HCT116 (cell line): ENCODE measurements around the gene DOCK1. TPM values are rescaled to one million over a fixed set of nuclear protein-coding genes. Genes with fewer than 3 reads are reported as not detected.

Source experiments
- ATAC-seq: fragments of 200-7000 bp; cut with Tn5 transposase; 2 replicates; pipeline ENCODE4 v1.9.1; 2020; ENCODE audit warnings: mild to moderate bottlenecking, moderate library complexity
- BruUV-seq: library from RNA; stranded (reverse); fragments of 400-500 nt; replicated peaks from 2 replicates; lab custom pipeline; 2021; lab: Mats Ljungman, UMichigan
- CTCF ChIA-PET: fragments of 300-600 bp; sonication (Branson Sonifier 250); formaldehyde crosslinking; loops from one replicate; lab custom pipeline; 2021; ENCODE audit warnings: antibody characterized with exemption; lab: Charles Lee
- POLR2A ChIA-PET: fragments of 300-600, 350-600 bp; sonication (Branson Sonifier 250); formaldehyde crosslinking; loops from one replicate; lab custom pipeline; 2021; ENCODE audit warnings: antibody characterized with exemption; lab: Charles Lee
- RAD21 ChIA-PET, 2 experiments: fragments of 300-600 bp; sonication (Branson Sonifier 250); formaldehyde crosslinking; loops; one replicate each; lab custom pipeline; 2023; ENCODE audit warnings: low total read pairs in 2 of 2; ENCODE audit not compliant: uncharacterized antibody in 2 of 2, unreplicated experiment in 2 of 2, low non-redundant PET in 1 of 2; lab: Charles Lee
- DNase-seq: peaks from one replicate; pipeline ENCODE4 v3.0.0-alpha.2; 2010; ENCODE audit warnings: low read depth, low spot score
- H2AFZ ChIP-seq: fragments of 200-600 bp; shearing (Covaris generic), sonication (generic); 2 replicates; pipeline ENCODE4 v1.6.1; 2017; ENCODE audit warnings: low read depth, mixed run types, mixed read lengths, antibody characterized with exemption, low read length; ENCODE audit not compliant: poor library complexity, severe bottlenecking
- H3K27ac ChIP-seq: 2 replicates; pipeline ENCODE4 v1.5.1; 2012; ENCODE audit warnings: low read depth, low read length
- H3K27me3 ChIP-seq: fragments of 200-600 bp; sonication (generic); 2 replicates; pipeline ENCODE4 v1.6.1; 2016; ENCODE audit warnings: mixed run types, low read length, mixed read lengths; ENCODE audit not compliant: insufficient read depth
- H3K36me3 ChIP-seq, 2 experiments: fragments of 200-500 bp in 1 of 2; fragments of 200-600 bp in 1 of 2; sonication (Bioruptor generic) in 1 of 2; sonication (generic) in 1 of 2; 2 replicates each; pipeline versions ENCODE4 v1.5.1 to v1.6.1; 2014 to 2016; ENCODE audit warnings: low read length in 2 of 2, inconsistent platforms in 1 of 2, mixed read lengths in 1 of 2, mixed run types in 1 of 2; ENCODE audit not compliant: insufficient read depth in 2 of 2, control insufficient read depth in 1 of 2
- H3K4me1 ChIP-seq, 2 experiments: fragments of 200-600 bp in 1 of 2; sonication (generic) in 1 of 2; 2 replicates each; pipeline versions ENCODE4 v1.5.1 to v1.6.1; 2012 to 2017; ENCODE audit warnings: low read length in 2 of 2, inconsistent platforms in 1 of 2, mild to moderate bottlenecking in 1 of 2, mixed read lengths in 1 of 2, mixed run types in 1 of 2, moderate library complexity in 1 of 2; ENCODE audit not compliant: insufficient read depth in 2 of 2, control insufficient read depth in 1 of 2
- H3K4me2 ChIP-seq: fragments of 200-600 bp; sonication (generic); 2 replicates; pipeline ENCODE4 v1.6.1; 2017; ENCODE audit warnings: mixed run types, low read length, mixed read lengths
- H3K4me3 ChIP-seq, 2 experiments: fragments of 200-600 bp in 1 of 2; sonication (generic) in 1 of 2; replicated peaks in 1 of 2; 2 replicates each; pipeline ENCODE4 v1.5.1; 2011 to 2016; ENCODE audit warnings: low read length in 2 of 2, control low read depth in 1 of 2, low read depth in 1 of 2, mild to moderate bottlenecking in 1 of 2, mixed read lengths in 1 of 2, mixed run types in 1 of 2
- H3K79me2 ChIP-seq: fragments of 200-600 bp; sonication (generic); 2 replicates; pipeline ENCODE4 v1.6.1; 2017; ENCODE audit warnings: mild to moderate bottlenecking, mixed run types, low read length, moderate library complexity, mixed read lengths; ENCODE audit not compliant: insufficient read depth
- H3K9ac ChIP-seq: fragments of 200-600 bp; sonication (generic); 2 replicates; pipeline ENCODE4 v1.6.1; 2016; ENCODE audit warnings: low read length, mixed read lengths
- H3K9me2 ChIP-seq: fragments of 200-600 bp; sonication (generic), shearing (Covaris generic); 2 replicates; pipeline ENCODE4 v1.6.1; 2017; ENCODE audit warnings: mixed run types, mild to moderate bottlenecking, moderate library complexity; ENCODE audit not compliant: insufficient read depth
- H3K9me3 ChIP-seq, 2 experiments: fragments of 200-500 bp in 1 of 2; fragments of 200-600 bp in 1 of 2; sonication (Bioruptor generic) in 1 of 2; sonication (generic) in 1 of 2; 2 replicates each; pipeline ENCODE4 v1.6.1; 2014 to 2017; ENCODE audit warnings: low read length in 2 of 2, mixed read lengths in 2 of 2, inconsistent platforms in 1 of 2, low read depth in 1 of 2, mild to moderate bottlenecking in 1 of 2, mixed run types in 1 of 2, moderate library complexity in 1 of 2; ENCODE audit not compliant: control insufficient read depth in 1 of 2, insufficient read depth in 1 of 2
- H4K20me1 ChIP-seq: fragments of 200-600 bp; sonication (generic), shearing (Covaris generic); 2 replicates; pipeline ENCODE4 v1.6.1; 2017; ENCODE audit warnings: mixed run types, mild to moderate bottlenecking, moderate library complexity; ENCODE audit not compliant: insufficient read depth
- CTCF ChIP-seq, 3 experiments: fragments of 200-600 bp in 1 of 3; sonication (generic) in 1 of 3; IDR thresholded peaks in 2 of 3; conservative IDR thresholded peaks in 1 of 3; 2 replicates each; pipeline ENCODE4 v1.5.1; 2012 to 2017; ENCODE audit warnings: low read depth in 2 of 3, low read length in 2 of 3, antibody characterized with exemption in 1 of 3, borderline replicate concordance in 1 of 3, control low read depth in 1 of 3, mild to moderate bottlenecking in 1 of 3, mixed read lengths in 1 of 3, mixed run types in 1 of 3, moderate library complexity in 1 of 3; ENCODE audit not compliant: insufficient read depth in 1 of 3
- ELF1 ChIP-seq: IDR thresholded peaks from 2 replicates; pipeline ENCODE4 v1.6.1; 2012; ENCODE audit warnings: low read depth, borderline replicate concordance
- EZH2phosphoT487 ChIP-seq: fragments of 200-600 bp; IDR thresholded peaks from 2 replicates; pipeline ENCODE4 v1.6.1; 2018; ENCODE audit warnings: antibody characterized with exemption, borderline replicate concordance
- SIN3A ChIP-seq: IDR thresholded peaks from 2 replicates; pipeline ENCODE4 v1.6.1; 2012; ENCODE audit warnings: low read depth
- SRF ChIP-seq: IDR thresholded peaks from 2 replicates; pipeline ENCODE4 v1.6.1; 2012; ENCODE audit warnings: low read depth
- ZBTB33 ChIP-seq: IDR thresholded peaks from 2 replicates; pipeline ENCODE4 v1.6.1; 2011; ENCODE audit warnings: mild to moderate bottlenecking, low read length, moderate library complexity; ENCODE audit not compliant: insufficient replicate concordance; ENCODE audit errors: extremely low read depth
- ZFX ChIP-seq: fragments of 450-650 bp; IDR thresholded peaks from 2 replicates; pipeline ENCODE4 v1.6.1; 2017
- intact Hi-C: fragments of 100-400 bp; cut with micrococcal nuclease; formaldehyde crosslinking; loops from 2 replicates; pipeline ENCODE4 v1.10.0; 2022
- total RNA-seq: library from RNA; stranded (reverse); gene quantifications from one replicate; pipeline ENCODE4 v1.2.1, GENCODE V29; 2021; ENCODE audit not compliant: unreplicated experiment

The DOCK1 gene
- total RNA-seq, 1 experiment from 2014 or later = 46.5 TPM

- BruUV-seq = no TSS peak
- H2AFZ ChIP-seq = no peak overlapping the region
- ChIA-PET POLR2A (no interaction called here), RAD21 (no interaction called here), CTCF (no interaction called here)
- H4K20me1 ChIP-seq = no peaks in the 10 kb centered on the region
- no peak overlapping the region for H3K4me2 ChIP-seq
- ATAC-seq (no peak), DNase-seq (no peak)
- no peaks in the 10 kb centered on the region for H3K36me3 ChIP-seq
- no peaks in the 10 kb centered on the region for H3K9me3 ChIP-seq
- H3K9ac ChIP-seq = no peak overlapping the region
- H3K4me3 ChIP-seq = no peak overlapping the region
- no peak overlapping the region for H3K27ac ChIP-seq
- intact Hi-C loops = no loop called here
- no peaks in the 10 kb centered on the region for H3K79me2 ChIP-seq
- no peaks in the 10 kb centered on the region for H3K27me3 ChIP-seq
- TF ChIP-seq EZH2phosphoT487 (no peak), SRF (no peak), ELF1 (no peak), CTCF (IDR thresholded peaks at IDR 0.05 in 2 of 3, conservative IDR thresholded peaks at IDR 0.05 in 1 of 3; ENCODE audit: borderline replicate concordance in 1 of 3, insufficient read depth in 1 of 3, low read depth in 2 of 3, low read length in 2 of 3) (no peak), SIN3A (no peak)
- no peaks in the 10 kb centered on the region for H3K9me2 ChIP-seq
- H3K4me1 ChIP-seq = no peaks in the 10 kb centered on the region
Observed at GRCh38 chr10:127175357-127176110, 270.3 kb downstream of the DOCK1 start.

GRCh38 chr10:127176649-127177048, 271.4 kb downstream of the DOCK1 start:
- no peak for TF ChIP-seq ZFX
- no peak for TF ChIP-seq EZH2phosphoT487
- TF ChIP-seq CTCF (IDR thresholded peaks at IDR 0.05 in 2 of 3, conservative IDR thresholded peaks at IDR 0.05 in 1 of 3; ENCODE audit: borderline replicate concordance in 1 of 3, insufficient read depth in 1 of 3, low read depth in 2 of 3, low read length in 2 of 3) = no peak
- TF ChIP-seq ZBTB33 = no peak

More at GRCh38 chr10:127176649-127177048, 271.4 kb downstream of the DOCK1 start:
- H3K4me3 ChIP-seq = no peak overlapping the region
- H2AFZ ChIP-seq = no peak overlapping the region
- no peaks in the 10 kb centered on the region for H3K4me1 ChIP-seq
- H3K79me2 ChIP-seq = no peaks in the 10 kb centered on the region
- H4K20me1 ChIP-seq = no peaks in the 10 kb centered on the region
- intact Hi-C loops = no loop called here
- no TSS peak for BruUV-seq
- no peak for ATAC-seq
- no peaks in the 10 kb centered on the region for H3K36me3 ChIP-seq
- no peak overlapping the region for H3K9ac ChIP-seq
- ChIA-PET CTCF (no interaction called here), POLR2A (no interaction called here), RAD21 (no interaction called here)
- no peaks in the 10 kb centered on the region for H3K9me3 ChIP-seq
- no peaks in the 10 kb centered on the region for H3K27me3 ChIP-seq
- H3K27ac ChIP-seq = no peak overlapping the region
- no peak overlapping the region for H3K4me2 ChIP-seq
- no peak for DNase-seq
- no peaks in the 10 kb centered on the region for H3K9me2 ChIP-seq
